GM18861 (cell line): ENCODE data around the gene LENEP.

ENCODE experiments used
- ATAC-seq: cut with Tn5 transposase; IDR thresholded peaks from one replicate; pipeline ENCODE4 v1.9.1; 2021; ENCODE audit not compliant: unreplicated experiment

LENEP gene

DNA sequence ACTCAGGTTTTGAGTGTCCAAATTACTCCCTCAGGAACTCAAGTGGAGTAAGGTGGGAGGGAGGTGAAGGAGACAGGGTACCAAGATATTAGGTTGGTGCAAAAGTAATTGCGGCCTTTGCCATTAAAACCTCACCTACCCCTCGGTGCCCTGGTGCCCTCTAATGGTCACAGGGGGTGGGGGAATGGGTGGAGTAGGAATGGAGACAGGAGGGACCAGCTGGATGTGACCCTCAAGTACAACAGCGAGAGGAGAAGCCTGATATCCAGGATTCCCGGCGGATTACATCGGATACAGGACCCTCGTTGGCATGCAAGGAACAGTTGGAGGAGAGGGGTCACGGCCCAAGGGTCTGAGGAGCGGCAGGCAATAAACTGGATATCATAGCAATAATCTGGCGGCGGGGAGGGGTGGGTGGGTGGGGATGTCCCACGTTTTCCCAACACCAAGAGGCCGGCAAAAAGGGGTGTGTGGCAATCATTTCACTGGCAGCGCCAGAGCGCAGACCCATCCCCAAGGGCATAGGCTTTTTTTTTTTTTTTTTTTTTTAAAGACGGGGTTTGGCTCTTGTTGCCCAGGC, 4.9 kb downstream of the LENEP start:
- ATAC-seq = no peak

DNA sequence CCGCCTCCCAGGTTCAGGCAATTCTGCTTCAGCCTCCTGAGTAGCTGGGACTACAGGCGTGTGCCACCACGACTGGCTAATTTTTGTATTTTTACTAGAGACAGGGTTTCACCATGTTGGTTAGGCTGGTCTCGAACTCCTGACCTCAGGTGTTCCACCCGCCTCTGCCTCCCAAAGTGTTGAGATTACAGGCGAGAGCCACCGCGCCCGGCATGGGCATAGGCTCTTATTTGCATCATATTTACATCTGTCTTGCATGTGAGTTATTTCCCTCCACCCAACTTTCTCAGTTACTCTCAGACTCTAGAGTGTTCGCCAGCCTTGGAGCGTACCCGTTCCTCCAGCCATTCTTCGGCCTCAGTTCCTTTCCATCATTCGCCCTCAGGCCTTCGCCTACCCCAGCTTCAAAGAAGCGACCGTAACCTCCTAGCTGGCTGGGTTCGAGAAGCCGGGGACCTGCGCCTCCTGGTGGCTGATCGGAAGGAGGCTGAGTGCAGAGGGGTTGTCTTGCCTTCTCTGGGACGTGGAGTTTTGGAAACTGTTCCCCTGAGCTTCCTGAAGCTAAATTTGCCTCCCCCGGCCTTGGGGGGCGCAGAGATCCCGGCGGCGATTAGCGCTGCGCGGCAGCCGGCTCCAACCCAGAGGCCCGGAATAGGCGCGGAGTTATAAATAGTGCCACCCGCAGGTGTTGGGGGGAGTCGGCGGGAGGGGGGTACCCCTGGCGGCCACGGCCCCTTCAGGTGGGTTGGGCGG, 5.6 kb downstream of the LENEP start:
- ATAC-seq = no peak

DNA sequence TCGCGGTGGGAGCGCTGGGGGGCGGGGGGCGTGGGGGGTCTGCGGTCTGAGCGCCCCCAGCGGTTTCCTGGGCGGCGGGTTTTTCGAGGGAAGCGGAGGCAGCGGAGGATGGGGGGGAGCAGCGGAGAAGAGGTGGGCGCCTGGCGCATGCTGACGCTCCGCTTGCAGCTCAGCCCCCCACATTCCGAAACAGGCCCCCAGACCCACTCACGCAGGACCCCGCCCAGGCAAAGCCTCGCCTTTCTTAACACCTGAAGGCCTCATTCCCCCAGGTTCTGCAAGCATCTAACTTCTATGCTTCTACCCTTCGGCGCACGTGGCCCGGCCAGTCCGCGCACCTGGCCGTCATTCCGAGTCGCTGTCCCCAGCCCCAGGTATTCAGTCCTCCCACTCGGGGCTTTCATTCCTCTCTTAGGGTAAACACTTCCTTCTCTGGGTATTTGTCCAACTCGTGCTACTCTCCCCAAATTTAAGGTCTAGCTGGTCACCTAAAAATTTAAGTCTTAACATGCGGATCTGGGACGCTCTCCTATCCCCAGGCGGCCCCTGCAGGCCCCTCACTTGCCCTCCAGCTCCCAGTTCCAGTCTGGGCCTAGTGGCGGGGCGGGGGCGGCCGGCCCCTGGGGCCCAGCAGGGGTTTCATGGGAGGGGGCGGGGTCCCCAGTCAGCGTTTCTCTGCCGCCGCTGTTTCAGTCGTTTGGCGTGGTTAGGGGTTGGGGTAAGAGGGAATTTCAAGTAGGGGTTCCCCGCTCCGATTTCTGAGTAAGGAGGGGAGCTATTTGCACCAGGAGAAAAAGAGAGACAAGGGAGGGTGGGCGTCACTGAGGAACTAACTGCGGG, 6.4 kb downstream of the LENEP start:
- no peak for ATAC-seq

DNA sequence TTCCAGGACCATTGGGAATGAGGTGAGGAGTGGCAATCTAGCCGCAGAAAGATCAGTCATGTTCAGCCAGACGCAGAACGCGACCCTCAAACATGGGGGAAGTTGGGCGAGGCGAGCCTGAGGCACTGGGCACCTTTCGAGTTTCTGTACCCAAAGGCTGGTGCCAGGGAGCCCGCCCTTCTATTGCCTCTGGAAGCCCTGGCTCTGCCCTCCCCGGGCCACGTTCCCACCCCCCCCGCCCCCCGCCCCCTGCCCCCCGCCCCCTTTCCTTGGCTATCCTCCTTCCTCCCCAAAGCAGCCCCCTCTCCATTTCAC, 7.0 kb downstream of the LENEP start:
- no peak for ATAC-seq

DNA sequence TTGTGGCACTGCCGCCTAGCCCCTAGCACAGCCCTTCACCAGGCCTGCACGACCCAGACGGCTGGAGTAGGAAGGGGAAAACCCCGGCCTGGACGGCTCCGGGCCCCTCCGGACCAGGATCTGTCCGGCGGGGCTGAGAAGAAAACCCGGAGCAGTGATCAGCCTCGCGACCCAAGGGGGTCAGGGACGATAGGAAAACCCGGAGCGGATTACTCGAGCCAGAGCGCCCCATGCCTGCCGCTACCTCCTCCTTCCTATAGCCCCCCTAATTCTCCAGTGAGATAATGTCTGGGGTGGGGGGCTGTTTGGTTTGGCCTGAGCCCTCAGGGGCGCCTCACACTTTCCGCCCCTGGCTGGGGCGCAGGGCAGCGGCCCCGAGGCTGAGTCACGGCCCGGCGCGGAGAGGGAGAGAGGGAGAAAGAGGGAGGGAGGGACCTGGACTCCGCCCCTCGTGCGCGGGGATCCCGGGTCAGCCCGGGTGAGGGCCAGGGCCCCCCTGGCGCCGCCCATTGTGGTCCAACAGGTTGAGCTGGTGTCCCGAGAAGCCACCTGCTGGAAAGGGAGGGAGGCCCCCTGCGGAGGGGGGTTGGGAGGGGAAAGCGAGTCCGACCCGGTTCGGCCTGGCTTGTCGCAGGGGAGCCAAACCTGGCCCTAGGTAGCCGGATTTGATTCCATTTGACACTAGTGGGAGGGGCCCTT, 7.5 kb downstream of the LENEP start:
- peak; percentile 33 for ATAC-seq

DNA sequence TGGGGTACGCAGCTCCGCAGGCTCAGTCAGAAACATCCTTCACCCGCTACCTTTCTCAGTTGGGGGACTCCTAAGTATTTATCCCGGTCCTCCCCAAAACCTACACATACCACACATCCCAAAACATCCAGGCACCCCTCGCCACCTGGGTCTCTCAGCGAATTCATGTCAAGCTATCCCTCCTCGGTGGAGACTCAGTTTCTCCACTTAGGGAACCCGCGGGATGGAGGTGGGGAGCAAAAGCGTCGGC, 8.0 kb downstream of the LENEP start:
- ATAC-seq = no peak

DNA sequence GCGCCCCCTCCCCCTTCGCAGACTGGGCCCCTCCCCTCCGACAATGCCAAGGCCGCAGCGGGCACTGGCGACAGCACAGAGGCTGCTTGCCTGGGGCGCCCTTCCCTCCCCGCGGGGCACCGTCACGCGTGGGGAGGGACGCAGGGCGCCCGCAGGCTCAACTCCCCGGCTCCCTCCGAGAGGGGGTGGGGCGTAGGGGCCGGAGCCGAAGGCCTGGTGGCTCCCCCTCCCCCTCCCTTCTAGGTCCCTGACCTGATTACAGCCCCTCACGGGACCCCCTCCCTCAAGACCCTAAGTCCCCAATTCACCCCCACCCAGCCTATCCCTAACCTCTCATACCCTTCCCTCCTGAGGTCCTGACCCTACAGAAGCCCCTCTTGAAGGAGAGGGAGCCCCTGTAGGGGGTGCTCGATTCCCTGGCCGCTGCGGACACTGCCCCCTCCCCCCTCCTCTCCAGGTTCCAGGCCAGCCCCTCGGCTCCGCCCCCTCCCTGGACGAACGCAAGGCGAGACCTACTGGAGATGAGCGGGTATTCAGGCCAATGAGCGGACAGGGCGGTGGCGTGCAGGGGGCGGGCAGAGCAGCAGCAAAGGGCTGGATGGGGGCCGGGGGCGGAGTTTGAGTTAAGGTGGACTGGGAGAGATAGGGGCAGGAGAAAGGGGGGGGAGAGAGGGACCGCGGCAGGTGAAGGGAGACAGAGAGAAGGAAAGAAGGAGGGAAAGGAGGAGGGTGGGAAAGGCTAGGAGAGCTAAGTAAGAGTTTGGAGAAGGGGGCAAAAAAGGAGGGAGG, 8.5 kb downstream of the LENEP start:
- ATAC-seq = peak; percentile 40

DNA sequence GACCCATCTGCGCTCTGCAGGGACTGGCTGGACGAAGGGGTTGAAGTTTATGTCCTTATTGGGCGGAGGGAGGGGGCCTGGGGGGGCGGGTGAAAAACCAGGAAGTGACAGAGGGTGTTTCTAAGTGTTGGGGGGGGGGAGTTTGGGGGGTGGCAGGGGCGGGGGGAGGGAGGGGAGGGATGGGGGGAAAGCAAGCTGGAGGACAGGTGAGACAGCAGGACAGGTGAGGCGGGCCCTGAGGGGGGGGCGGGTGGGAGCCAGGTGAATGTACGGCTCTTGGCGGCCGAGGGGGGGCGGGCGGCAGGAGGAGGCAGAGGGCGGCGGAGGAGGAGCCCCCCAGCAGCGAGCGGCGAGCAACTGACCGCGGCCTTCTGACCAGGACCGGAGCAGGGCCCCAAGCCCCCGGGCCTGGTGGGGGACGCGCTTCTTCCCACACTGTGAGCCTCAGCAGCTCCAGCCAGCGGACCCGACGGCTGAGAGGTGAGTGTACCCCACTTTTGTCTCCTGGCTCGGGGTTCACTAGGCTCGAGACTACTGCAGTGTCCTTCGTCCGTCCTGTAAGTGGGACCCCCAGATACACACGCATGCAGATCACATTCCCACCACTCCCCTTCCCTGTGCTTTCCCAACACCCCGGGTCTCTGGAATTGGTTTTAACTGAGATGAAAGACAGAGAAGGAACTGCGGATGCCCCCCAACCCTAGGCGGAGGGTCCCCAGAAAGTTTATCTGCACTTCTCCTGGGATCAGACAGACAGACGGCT, 9.3 kb downstream of the LENEP start, which contains the start of gene ZBTB7B:
ZBTB7B (plus strand) TSS at position 339 of the 763 bp plus-strand sequence. CDS start 11,859 bp downstream, outside the sequence.
- ATAC-seq = no peak

DNA sequence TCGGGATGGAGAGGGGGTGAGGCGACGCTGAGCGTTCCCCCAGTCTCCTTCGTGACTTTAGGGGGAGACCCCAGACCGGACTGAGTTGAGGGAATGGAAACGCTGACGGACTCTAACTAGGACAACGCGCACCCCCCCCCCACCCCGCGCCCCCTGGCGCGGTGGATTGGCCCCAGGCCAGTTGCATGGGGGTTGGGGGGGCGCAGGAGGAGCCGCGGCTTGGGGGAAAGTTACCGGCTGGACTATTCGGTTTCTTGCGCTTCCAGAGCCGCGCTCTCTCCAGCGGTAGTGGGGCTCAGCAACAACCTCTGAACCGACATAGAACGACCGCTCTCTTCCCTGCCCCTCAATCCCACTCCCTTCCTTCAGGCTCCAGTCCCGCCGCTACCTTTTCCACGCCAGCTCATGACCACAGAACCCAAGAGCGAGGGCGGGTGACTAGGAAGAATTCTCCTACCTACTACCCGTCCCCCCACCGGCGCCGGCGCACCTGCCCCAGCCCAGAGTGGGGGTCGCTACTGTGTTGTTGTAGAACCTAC, 9.9 kb downstream of the LENEP start:
- ATAC-seq = no peak

DNA sequence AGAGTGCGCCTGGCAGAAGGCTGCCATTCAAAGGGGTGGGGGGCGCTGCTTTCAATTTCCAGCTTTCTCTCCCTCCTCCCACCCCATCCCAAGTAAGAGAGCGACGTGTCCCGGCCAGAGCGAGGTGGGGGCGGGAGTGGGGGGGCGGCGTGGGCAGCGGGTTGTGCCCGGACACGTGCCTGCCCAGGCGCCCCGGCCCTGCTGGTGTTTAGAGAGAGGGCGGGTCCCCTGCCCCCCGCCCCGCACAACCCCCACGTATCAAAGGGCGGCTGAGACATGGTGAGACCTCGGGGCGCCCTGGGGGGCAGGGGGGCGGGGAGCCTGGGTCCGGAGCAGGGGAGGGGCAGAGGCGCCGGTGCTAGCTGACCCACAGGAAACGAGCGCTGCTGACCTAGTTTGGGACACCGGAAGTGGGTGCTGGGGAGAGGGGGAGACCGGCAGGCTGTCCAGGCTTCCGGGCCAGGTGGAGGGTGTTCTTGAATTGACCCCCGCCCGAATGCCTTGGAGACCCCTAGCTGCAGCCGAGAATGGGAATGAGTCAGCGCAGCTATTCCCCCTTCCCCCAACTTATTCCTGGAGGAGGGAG, 10.5 kb downstream of the LENEP start:
- no peak for ATAC-seq

DNA sequence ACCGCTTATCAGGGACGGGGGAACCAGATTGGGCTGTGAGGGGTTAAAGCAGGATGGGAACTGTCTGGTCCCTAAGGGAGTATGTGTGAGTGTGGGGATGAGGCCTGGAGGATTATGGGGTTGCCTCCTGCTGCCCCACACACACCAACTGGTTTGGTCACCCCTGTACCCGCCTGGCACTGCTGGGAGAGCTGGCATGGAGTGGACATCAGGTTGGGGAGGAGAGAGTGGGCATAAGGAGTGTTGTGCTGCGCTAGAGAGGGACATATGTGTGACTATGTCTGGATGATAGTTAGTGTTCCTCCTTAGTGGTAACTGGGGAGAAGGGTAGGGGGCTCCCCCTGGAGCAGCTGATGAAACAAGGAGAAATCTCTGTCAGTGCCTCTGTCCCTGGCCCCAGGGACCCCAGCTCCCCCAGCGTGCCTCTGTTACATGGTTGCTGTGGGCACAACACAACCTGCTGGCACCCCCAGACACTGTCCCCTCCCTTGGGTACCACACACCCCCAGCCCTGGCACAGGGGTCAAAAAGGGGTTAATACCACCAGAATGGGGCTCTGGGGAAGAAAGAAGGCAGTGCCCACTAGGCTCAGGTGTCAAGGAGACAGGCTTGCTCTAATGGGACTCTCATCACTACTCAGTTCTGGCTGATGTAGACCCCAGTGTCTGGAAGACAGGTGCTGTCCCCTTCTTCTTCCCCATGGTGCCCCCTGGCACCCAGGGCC, 11.1 kb downstream of the LENEP start:
- ATAC-seq = no peak

DNA sequence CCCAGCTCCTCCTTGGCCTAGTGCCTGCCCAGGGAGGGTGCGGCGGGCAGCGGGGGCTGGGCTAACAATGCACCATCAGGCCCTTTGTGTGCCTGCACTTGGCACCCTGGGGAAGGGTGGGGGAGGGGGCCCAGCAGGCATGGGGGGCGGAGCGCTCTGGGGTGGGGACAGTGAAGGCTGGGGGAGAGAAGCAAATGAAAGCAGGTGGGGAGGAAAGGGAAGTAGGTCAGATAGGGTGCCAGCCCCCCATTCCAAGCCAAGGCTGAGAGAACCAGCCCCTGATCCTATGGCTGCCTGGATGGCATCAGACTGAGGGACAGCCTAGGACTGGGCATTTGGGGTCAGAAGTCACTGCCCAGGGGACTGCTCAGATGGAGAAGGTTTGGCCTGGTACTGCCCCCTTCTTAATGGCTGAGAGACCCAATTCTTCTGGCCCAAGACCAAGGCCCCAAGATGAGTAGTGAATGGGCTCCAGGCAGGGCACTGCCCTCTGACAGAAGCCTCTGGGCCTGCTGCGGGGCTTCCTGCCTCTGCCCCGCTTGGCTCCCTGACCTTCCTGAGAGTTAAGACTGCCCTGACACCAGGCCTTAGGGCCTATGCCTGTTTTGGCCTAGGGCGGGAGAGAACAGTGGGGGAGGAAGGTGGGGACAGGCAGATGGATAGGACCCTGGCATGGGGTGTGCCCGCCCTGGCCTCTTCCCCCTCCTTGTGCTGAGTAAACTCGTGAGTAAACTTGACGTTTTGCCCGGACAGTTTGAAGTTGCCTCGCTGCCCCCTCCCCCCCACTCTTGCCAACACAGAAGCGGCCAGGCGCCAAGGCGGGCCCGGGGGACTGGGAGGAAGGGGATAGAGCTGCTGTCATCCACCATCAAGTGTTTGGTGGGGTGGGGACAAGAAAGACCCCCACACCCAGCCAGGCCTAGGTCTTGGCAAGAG, 12.0 kb downstream of the LENEP start:
- no peak for ATAC-seq

DNA sequence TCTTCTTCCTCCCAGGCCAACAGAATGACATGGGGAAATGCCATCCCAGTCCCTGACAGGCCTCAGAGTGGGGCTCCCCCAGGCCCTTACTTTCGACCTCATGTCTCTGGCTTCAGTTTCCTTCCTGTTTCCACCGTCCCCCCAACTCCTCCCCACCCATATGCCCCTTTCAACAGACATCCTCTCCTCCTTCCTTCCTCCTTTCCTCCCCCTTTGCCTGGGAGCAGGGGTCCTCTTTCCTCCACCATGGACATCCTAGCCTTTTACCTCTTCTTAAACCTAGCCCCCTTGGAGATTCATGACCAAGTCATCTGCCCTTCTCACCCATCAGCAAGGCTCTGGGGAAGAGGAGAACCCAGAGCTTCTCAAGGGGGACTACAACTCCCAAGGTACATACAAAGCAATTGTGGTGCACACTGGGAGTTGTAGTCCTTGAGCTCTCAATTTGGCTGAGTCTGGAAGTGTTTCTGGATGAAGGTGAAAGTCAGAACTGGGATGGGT, 13.3 kb downstream of the LENEP start:
- ATAC-seq = no peak

DNA sequence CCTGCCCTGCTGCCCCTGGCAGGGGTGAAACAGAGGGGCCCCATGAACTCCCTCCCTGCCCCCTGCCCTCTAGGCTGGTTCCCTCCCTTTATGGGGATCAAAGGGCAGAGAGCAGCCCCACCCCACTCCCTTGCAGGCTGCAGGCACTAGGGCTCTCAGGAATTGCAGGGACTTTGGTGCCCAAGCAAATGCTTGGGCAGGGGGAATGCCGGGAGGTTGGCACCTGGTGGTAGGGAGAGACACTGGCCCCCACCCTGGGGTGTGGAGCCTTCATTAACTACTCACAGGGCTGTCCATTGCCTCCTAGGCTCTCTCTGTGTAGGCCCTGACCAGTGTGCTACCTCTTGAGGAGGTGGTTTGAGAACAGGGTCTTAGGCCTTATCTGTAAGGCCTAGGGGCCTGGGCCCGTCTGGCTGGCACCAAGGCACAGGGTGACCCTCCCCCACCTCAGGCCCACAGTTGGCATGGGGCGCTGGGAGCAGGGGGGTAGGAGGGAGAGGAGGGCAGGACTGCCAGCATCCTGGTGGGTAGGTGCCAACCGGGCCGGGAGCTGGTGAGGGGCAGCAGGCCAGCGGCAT, 14.0 kb downstream of the LENEP start:
- no peak for ATAC-seq

DNA sequence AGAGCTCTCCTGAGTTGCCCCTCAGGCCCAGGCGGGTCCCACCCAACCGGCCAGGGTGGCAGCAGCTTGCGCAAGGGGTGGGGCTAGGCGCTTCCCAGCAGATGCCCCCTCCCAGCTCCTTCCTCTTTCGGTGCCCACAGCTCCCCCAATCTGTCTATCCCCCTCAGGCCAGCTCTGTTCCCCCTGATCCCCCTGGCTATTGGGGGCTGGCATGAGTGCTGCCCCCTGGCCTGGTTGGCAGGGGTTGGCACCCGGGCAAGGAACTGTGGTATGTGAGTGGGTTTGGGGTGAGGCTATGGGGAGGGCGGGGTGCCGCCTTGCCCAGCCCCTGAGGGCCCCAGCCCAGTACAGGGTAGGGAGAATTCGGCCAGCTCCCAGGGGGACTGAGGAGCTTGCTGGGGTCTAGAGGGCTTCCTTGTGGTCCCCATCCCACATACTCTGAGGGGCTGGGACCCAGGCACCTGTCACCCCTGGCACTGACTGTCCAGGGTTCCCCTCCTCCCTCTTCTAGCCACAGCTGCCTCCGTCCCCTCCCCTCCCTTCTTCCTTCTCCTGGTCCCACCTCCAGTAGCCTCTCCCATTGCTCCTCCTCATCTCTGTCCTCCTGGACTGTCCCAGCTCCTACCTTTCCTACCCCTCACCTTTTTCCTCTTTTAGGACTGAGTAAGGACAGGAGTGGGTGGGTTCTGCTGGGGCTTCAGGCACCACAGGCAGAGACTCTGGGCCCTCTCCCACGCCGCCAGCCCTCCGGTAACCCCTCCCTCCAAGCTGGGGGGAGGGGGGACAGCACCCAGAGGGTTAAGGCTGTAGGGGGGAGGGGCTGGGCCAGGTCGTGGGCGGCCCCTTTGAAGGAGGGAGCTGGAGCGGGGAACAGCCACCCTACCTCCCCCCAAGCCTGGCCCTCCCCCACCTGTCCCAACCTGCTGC, 14.9 kb downstream of the LENEP start:
- no peak for ATAC-seq

DNA sequence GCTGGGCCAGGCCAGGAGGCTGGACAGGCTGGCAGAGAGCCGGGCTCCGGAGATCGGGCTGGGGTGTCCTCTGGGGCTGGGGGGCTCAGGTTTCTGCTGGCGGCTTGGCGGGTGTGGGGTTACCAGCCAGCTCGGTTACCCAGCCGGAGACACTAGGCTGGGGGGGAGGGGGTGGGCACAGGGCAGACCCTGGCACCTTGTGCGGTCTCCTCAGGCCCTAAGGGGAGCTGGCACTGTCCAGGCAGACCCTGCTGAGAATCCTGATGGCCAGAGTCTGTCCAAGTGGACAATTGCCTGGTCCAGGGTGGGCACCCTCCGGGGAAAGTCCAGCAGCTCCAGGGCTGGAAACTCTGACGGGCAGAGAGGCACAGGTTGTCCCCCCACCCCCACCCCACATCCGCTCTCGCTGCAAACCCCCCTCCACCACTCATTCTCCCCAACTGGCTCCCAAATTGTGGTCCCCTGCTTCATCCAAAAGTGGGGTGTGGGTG, 15.9 kb downstream of the LENEP start:
- no peak for ATAC-seq
